Transverse colon (tissue), 3 donors: Measurements from ENCODE around the gene CASQ1.

ENCODE experiments used
- EP300 ChIP-seq: sonication (generic); formaldehyde crosslinking; IDR thresholded peaks from one replicate; pipeline ENCODE4 v1.6.1; 2017; ENCODE audit warnings: antibody characterized with exemption, low read depth
- POLR2A ChIP-seq: fragments of 450-650 bp; IDR thresholded peaks from one replicate; pipeline ENCODE4 v1.6.1; 2016; ENCODE audit warnings: antibody characterized with exemption, mild to moderate bottlenecking, moderate library complexity
- TF ChIP-seq, protein P1 (sequence below), 5 experiments: fragments of 200-600 bp in 3 of 5; fragments of 450-650 bp in 2 of 5; sonication (generic) in 3 of 5; IDR thresholded peaks; 1 replicate in 2 of 5; 2 replicates in 3 of 5; pipeline ENCODE4 v1.5.1; 2016 to 2017; ENCODE audit warnings: antibody characterized with exemption in 5 of 5, inconsistent platforms in 3 of 5, mild to moderate bottlenecking in 2 of 5, moderate library complexity in 1 of 5

- TF ChIP-seq, protein P1, sequence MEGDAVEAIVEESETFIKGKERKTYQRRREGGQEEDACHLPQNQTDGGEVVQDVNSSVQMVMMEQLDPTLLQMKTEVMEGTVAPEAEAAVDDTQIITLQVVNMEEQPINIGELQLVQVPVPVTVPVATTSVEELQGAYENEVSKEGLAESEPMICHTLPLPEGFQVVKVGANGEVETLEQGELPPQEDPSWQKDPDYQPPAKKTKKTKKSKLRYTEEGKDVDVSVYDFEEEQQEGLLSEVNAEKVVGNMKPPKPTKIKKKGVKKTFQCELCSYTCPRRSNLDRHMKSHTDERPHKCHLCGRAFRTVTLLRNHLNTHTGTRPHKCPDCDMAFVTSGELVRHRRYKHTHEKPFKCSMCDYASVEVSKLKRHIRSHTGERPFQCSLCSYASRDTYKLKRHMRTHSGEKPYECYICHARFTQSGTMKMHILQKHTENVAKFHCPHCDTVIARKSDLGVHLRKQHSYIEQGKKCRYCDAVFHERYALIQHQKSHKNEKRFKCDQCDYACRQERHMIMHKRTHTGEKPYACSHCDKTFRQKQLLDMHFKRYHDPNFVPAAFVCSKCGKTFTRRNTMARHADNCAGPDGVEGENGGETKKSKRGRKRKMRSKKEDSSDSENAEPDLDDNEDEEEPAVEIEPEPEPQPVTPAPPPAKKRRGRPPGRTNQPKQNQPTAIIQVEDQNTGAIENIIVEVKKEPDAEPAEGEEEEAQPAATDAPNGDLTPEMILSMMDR (IDR thresholded peaks at IDR 0.05), result no peak
- TF ChIP-seq POLR2A (no peak), EP300 (no peak)
Measured at GRCh38 chr1:160216301-160216700, 25.9 kb downstream of the CASQ1 start.
